AG10803 (cell line): ENCODE results near the gene MTCH1.
"Not testable (repeated sequence)": the region's sequence is repeated elsewhere in the genome, so short reads cannot be mapped to it uniquely, and the experiment has no call there.

ENCODE experiments used
- DNase-seq: peaks from one replicate; pipeline ENCODE4 v3.0.0; 2010; ENCODE audit warnings: low read depth
- H3K4me3 ChIP-seq: 2 replicates; pipeline ENCODE4 v1.5.1; 2011; ENCODE audit warnings: mild to moderate bottlenecking, low read length, control low read depth
- TF ChIP-seq, protein P1 (sequence below): conservative IDR thresholded peaks from 2 replicates; pipeline ENCODE4 v1.5.1; 2011; ENCODE audit warnings: mild to moderate bottlenecking, low read length, control low read depth, inconsistent platforms

MTCH1 gene

GRCh38 chr6:36953931-36954261 is 32.1 kb downstream of the MTCH1 start:
- TF ChIP-seq, protein P1, sequence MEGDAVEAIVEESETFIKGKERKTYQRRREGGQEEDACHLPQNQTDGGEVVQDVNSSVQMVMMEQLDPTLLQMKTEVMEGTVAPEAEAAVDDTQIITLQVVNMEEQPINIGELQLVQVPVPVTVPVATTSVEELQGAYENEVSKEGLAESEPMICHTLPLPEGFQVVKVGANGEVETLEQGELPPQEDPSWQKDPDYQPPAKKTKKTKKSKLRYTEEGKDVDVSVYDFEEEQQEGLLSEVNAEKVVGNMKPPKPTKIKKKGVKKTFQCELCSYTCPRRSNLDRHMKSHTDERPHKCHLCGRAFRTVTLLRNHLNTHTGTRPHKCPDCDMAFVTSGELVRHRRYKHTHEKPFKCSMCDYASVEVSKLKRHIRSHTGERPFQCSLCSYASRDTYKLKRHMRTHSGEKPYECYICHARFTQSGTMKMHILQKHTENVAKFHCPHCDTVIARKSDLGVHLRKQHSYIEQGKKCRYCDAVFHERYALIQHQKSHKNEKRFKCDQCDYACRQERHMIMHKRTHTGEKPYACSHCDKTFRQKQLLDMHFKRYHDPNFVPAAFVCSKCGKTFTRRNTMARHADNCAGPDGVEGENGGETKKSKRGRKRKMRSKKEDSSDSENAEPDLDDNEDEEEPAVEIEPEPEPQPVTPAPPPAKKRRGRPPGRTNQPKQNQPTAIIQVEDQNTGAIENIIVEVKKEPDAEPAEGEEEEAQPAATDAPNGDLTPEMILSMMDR = no peak
- H3K4me3 ChIP-seq = no peak overlapping the region
- DNase-seq = no peak

DNA sequence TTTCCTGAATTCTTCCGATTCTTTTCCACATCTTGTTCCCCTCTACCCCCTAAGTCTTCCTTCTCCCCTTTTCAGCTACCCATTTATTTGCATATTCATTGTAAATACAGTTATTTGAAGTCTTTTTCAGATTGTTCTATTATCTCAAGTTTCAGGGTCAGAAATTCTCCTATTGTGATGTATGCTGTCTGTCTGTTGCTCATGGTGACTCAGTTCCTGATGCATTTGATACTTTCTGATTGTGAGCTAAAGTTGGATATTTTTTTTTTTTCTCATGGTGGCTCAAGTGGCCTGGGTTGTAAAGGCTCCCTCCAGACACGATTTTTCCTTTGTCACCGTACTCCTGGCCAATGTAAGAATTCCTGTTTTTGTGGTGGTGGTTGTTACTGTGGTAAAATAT is 36.4 kb downstream of the MTCH1 start:
- H3K4me3 ChIP-seq = no peak overlapping the region
- DNase-seq = no peak
- TF ChIP-seq, protein P1 = no peak

DNA sequence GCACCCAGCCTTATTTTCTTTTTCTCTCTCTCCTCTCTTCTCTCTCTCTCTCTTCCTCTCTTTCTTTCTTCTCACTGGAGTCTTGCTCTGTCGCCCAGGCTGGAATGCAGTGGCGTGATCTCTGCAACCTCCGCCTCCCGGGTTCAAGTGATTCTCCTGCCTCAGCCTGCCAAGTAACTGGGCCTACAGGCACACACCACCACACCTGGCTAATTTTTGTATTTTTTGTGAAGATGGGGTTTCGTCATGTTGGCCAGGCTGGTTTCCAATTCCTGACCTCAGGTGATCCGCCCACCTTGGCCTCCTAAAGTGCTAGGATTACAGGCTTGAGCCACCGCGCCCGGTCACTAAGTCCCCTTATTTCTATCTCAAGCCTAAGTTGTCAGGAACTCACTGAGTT is 36.9 kb downstream of the MTCH1 start:
- H3K4me3 ChIP-seq, DNase-seq: not testable (repeated sequence)

GRCh38 chr6:36947570-36948351 is 38.2 kb downstream of the MTCH1 start:
- no peak overlapping the region for H3K4me3 ChIP-seq
- no peak for DNase-seq
- TF ChIP-seq, protein P1 = no peak

- TF ChIP-seq, protein P1 = no peak
- no peak overlapping the region for H3K4me3 ChIP-seq
- no peak for DNase-seq
These were observed 39.5 kb downstream of the MTCH1 start for GRCh38 chr6:36946526-36946925.

GRCh38 chr6:36945301-36945700 is 40.7 kb downstream of the MTCH1 start:
- TF ChIP-seq, protein P1 = no peak
- no peak for DNase-seq
- H3K4me3 ChIP-seq = no peak overlapping the region

DNA sequence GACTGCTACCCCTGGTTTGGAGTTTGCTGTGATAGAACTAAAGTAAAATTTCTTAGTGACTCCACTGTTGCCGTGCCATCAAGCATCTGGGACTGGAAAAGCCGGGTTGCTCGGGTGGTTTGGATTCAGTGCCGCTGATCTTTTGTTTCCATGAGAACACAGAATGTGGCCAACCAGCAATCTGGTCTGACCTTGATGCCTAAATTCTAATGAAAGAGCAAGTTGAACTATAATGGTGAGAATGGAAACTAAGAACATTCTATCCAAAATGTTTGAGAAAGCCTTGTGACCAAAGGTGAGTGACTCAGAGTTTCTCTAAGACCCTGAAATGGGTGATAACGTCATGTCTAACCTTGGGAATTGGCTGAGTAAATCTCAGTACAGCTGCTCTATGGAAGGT is 41.3 kb downstream of the MTCH1 start:
- H3K4me3 ChIP-seq = no peak overlapping the region
- DNase-seq = no peak
- TF ChIP-seq, protein P1 = no peak

GRCh38 chr6:36942329-36942728 is 43.7 kb downstream of the MTCH1 start:
- not testable (repeated sequence) for H3K4me3 ChIP-seq, DNase-seq

DNA sequence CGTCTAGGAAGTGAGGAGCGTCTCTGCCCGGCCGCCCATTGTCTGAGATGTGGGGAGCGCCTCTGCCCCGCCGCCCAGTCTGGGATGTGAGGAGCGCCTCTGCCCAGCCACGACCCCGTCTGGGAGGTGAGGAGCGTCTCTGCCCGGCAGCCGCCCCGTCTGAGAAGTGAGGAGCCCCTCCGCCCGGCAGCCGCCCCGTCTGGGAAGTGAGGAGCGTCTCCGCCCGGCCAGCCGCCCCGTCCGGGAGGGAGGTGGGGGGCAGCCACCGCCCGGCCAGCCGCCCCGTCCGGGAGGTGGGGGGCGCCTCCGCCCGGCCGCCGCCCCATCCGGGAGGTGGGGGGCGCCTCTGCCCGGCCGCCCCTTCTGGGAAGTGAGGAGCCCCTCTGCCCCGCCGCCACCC is 44.4 kb downstream of the MTCH1 start:
- not testable (repeated sequence) for DNase-seq, H3K4me3 ChIP-seq
